Astrocyte (in vitro differentiated cells and primary cell): ENCODE results near the gene MUC4. TPM values are rescaled to one million over a fixed set of nuclear protein-coding genes. Genes with fewer than 3 reads are reported as not detected.
A peak's percentile ranks its signal among the peaks of the same experiment; 100 is the strongest.

Experiments used
- DNase-seq: peaks from one replicate; pipeline ENCODE4 v3.0.0-alpha.2; 2010; ENCODE audit warnings: low read depth
- FAIRE-seq: peaks from 2 replicates; lab custom pipeline; 2011; peaks lifted over from hg19 to GRCh38; lab: Jason Lieb, UNC
- H2AFZ ChIP-seq: 2 replicates; pipeline ENCODE4 v1.6.0; 2012; ENCODE audit warnings: low read depth, low read length, inconsistent platforms
- H3K27ac ChIP-seq: 2 replicates; pipeline ENCODE4 v1.5.1; 2011; ENCODE audit warnings: low read depth, low read length, inconsistent platforms
- H3K27me3 ChIP-seq: 2 replicates; pipeline ENCODE4 v1.6.0; 2011; ENCODE audit warnings: low read length, inconsistent platforms; ENCODE audit not compliant: insufficient read depth
- H3K36me3 ChIP-seq: 2 replicates; pipeline ENCODE4 v1.5.1; 2011; ENCODE audit warnings: low read length, inconsistent platforms; ENCODE audit not compliant: insufficient read depth
- H3K4me1 ChIP-seq: 2 replicates; pipeline ENCODE4 v1.5.1; 2011; ENCODE audit warnings: low read length, inconsistent platforms; ENCODE audit not compliant: insufficient read depth
- H3K4me2 ChIP-seq: 2 replicates; pipeline ENCODE4 v1.6.0; 2012; ENCODE audit warnings: low read length, inconsistent platforms
- H3K4me3 ChIP-seq: 2 replicates; pipeline ENCODE4 v1.5.1; 2011; ENCODE audit warnings: low read depth, mild to moderate bottlenecking, low read length, inconsistent platforms; ENCODE audit not compliant: insufficient read depth
- H3K79me2 ChIP-seq: 2 replicates; pipeline ENCODE4 v1.6.0; 2012; ENCODE audit warnings: mild to moderate bottlenecking, low read length, inconsistent platforms; ENCODE audit not compliant: insufficient read depth
- H3K9ac ChIP-seq: 2 replicates; pipeline ENCODE4 v1.6.0; 2012; ENCODE audit warnings: mild to moderate bottlenecking, low read length, inconsistent platforms
- H3K9me3 ChIP-seq: 2 replicates; pipeline ENCODE4 v1.5.1; 2012; ENCODE audit warnings: low read depth, mild to moderate bottlenecking, low read length, inconsistent platforms; ENCODE audit not compliant: insufficient read depth
- H4K20me1 ChIP-seq: 2 replicates; pipeline ENCODE4 v1.6.0; 2012; ENCODE audit warnings: low read length, inconsistent platforms; ENCODE audit not compliant: insufficient read depth
- H3K27ac Mint-ChIP-seq: one replicate; pipeline ENCODE4 v1.8.0; 2021; ENCODE audit warnings: mild to moderate bottlenecking, mixed read lengths; ENCODE audit not compliant: unreplicated experiment
- H3K27me3 Mint-ChIP-seq: one replicate; pipeline ENCODE4 v1.8.0; 2021; ENCODE audit warnings: low read depth, mixed read lengths; ENCODE audit not compliant: unreplicated experiment
- H3K36me3 Mint-ChIP-seq: one replicate; pipeline ENCODE4 v1.8.0; 2021; ENCODE audit warnings: low read depth, mixed read lengths; ENCODE audit not compliant: unreplicated experiment
- H3K4me1 Mint-ChIP-seq: one replicate; pipeline ENCODE4 v1.8.0; 2021; ENCODE audit warnings: low read depth, mixed read lengths; ENCODE audit not compliant: unreplicated experiment
- H3K4me3 Mint-ChIP-seq: one replicate; pipeline ENCODE4 v1.8.0; 2021; ENCODE audit warnings: mild to moderate bottlenecking, moderate library complexity, mixed read lengths; ENCODE audit not compliant: unreplicated experiment
- H3K9me3 Mint-ChIP-seq: one replicate; pipeline ENCODE4 v1.8.0; 2021; ENCODE audit warnings: mild to moderate bottlenecking, mixed read lengths; ENCODE audit not compliant: unreplicated experiment
- CTCF ChIP-seq: IDR thresholded peaks from 2 replicates; pipeline ENCODE4 v1.5.1; 2011; ENCODE audit warnings: low read depth, mild to moderate bottlenecking, inconsistent platforms, low read length, moderate library complexity; ENCODE audit not compliant: insufficient read depth
- EZH2 ChIP-seq: IDR thresholded peaks from 2 replicates; pipeline ENCODE4 v1.6.1; 2012; ENCODE audit warnings: mild to moderate bottlenecking, low read length, inconsistent platforms; ENCODE audit not compliant: insufficient read depth
- total RNA-seq: library from RNA; stranded (reverse); gene quantifications from 2 replicates; pipeline ENCODE4 v1.2.1, GENCODE V29; 2021

The MUC4 gene
- total RNA-seq, 1 donor from 2014 or later, result 0.05 TPM

- H3K36me3 ChIP-seq, result no peaks in the 10 kb centered on the region
- H3K4me3 Mint-ChIP-seq, result no peak overlapping the region
- H3K4me2 ChIP-seq, result peak overlapping the region; percentile 8
- DNase-seq (no peak), FAIRE-seq (no peak)
- H3K9ac ChIP-seq, result no peak overlapping the region
- no peaks in the 10 kb centered on the region for H3K79me2 ChIP-seq
- H2AFZ ChIP-seq, result no peak overlapping the region
- H3K27ac ChIP-seq, result no peak overlapping the region
- H4K20me1 ChIP-seq, result no peaks in the 10 kb centered on the region
- peaks cover 30% of the 10 kb centered on the region for H3K27me3 ChIP-seq
- no peaks in the 10 kb centered on the region for H3K9me3 ChIP-seq
- no peak for TF ChIP-seq EZH2
- TF ChIP-seq CTCF, result no peak
- no peaks in the 10 kb centered on the region for H3K36me3 Mint-ChIP-seq
- H3K4me3 ChIP-seq, result no peak overlapping the region
- H3K27me3 Mint-ChIP-seq, result peaks cover 59% of the 10 kb centered on the region
- no peaks in the 10 kb centered on the region for H3K9me3 Mint-ChIP-seq
- peaks cover 7% of the 10 kb centered on the region for H3K4me1 Mint-ChIP-seq
- no peak overlapping the region for H3K27ac Mint-ChIP-seq
- no peaks in the 10 kb centered on the region for H3K4me1 ChIP-seq
Measured at GRCh38 chr3:195757827-195758226, 53.9 kb downstream of the MUC4 start.

GRCh38 chr3:195757438-195757770 lies 54.3 kb downstream of the MUC4 start:
- Histone ChIP-seq H3K4me1 (no peaks in the 10 kb centered on the region), H3K27ac (no peak overlapping the region), H3K36me3 (no peaks in the 10 kb centered on the region), H3K4me2 (peak overlapping the region; percentile 8), H3K9me3 (no peaks in the 10 kb centered on the region), H4K20me1 (no peaks in the 10 kb centered on the region), H2AFZ (no peak overlapping the region), H3K9ac (no peak overlapping the region), H3K79me2 (no peaks in the 10 kb centered on the region), H3K27me3 (peaks cover 30% of the 10 kb centered on the region), H3K4me3 (no peak overlapping the region)
- FAIRE-seq, result no peak
- H3K27ac Mint-ChIP-seq, result no peak overlapping the region
- no peak overlapping the region for H3K4me3 Mint-ChIP-seq
- no peaks in the 10 kb centered on the region for H3K36me3 Mint-ChIP-seq
- peaks cover 59% of the 10 kb centered on the region for H3K27me3 Mint-ChIP-seq
- TF ChIP-seq EZH2 (no peak), CTCF (no peak)
- H3K4me1 Mint-ChIP-seq, result peaks cover 7% of the 10 kb centered on the region
- H3K9me3 Mint-ChIP-seq, result no peaks in the 10 kb centered on the region
- no peak for DNase-seq

GRCh38 chr3:195755791-195756676 lies 55.7 kb downstream of the MUC4 start:
- peaks cover 9% of the 10 kb centered on the region for H3K4me1 Mint-ChIP-seq
- FAIRE-seq, result no peak
- no peaks in the 10 kb centered on the region for H3K4me1 ChIP-seq
- no peak overlapping the region for H2AFZ ChIP-seq
- no peaks in the 10 kb centered on the region for H3K9me3 Mint-ChIP-seq
- H3K27ac Mint-ChIP-seq, result no peak overlapping the region
- H3K36me3 ChIP-seq, result no peaks in the 10 kb centered on the region
- H4K20me1 ChIP-seq, result no peaks in the 10 kb centered on the region
- no peak overlapping the region for H3K9ac ChIP-seq
- peaks cover 61% of the 10 kb centered on the region for H3K27me3 Mint-ChIP-seq
- no peak overlapping the region for H3K4me3 Mint-ChIP-seq
- H3K79me2 ChIP-seq, result no peaks in the 10 kb centered on the region
- no peak for DNase-seq
- no peak overlapping the region for H3K4me2 ChIP-seq
- TF ChIP-seq CTCF, result no peak
- no peak for TF ChIP-seq EZH2
- no peak overlapping the region for H3K27ac ChIP-seq
- peaks cover 26% of the 10 kb centered on the region for H3K27me3 ChIP-seq
- H3K4me3 ChIP-seq, result no peak overlapping the region
- no peaks in the 10 kb centered on the region for H3K9me3 ChIP-seq
- H3K36me3 Mint-ChIP-seq, result no peaks in the 10 kb centered on the region
